ENCODE measurements around the gene SBF2.

The SBF2 gene

GRCh38 chr11:9852465-9852864, 441.6 kb downstream of the SBF2 start:
- Histone ChIP-seq H4K8ac (ENCODE audit: low read length) (no peak overlapping the region), H3K9ac (ENCODE audit: low read length) (no peak overlapping the region), H2BK5ac (ENCODE audit: low read depth, low read length, poor library complexity, severe bottlenecking) (no peak overlapping the region), H3K9me3 (ENCODE audit: control insufficient read depth, low read length) (no peaks in the 10 kb centered on the region), H2BK120ac (ENCODE audit: low read depth, low read length) (no peak overlapping the region), H3K4ac (ENCODE audit: low read depth in 1 of 2, low read length in 2 of 2) (no peak overlapping the region), H3K27me3 (ENCODE audit: control insufficient read depth in 1 of 2, insufficient read depth in 1 of 2, low read length in 2 of 2) (no peaks in the 10 kb centered on the region), H3K4me2 (ENCODE audit: low read length, poor library complexity, severe bottlenecking) (no peak overlapping the region), H3K27ac (ENCODE audit: low read length, poor library complexity, severe bottlenecking) (peak overlapping the region; percentile 90), H3K4me1 (ENCODE audit: control insufficient read depth, insufficient read depth, low read depth, low read length) (peaks cover 5% of the 10 kb centered on the region), H3K79me1 (replicated peaks; ENCODE audit: low read length, poor library complexity, severe bottlenecking) (peaks cover 7% of the 10 kb centered on the region), H3K36me3 (ENCODE audit: control insufficient read depth in 1 of 2, insufficient read depth in 2 of 2, low read depth in 1 of 2, low read length in 2 of 2) (peaks cover 3 to 71% of the 10 kb centered on the region in 2 experiments), H3K18ac (ENCODE audit: low read depth in 1 of 2, low read length in 2 of 2) (no peak overlapping the region), H2BK15ac (ENCODE audit: low read depth, poor library complexity, severe bottlenecking) (no peak overlapping the region), H3K14ac (ENCODE audit: low read length in 2 of 2) (no peak overlapping the region), H2BK12ac (ENCODE audit: low read length in 2 of 2) (no peak overlapping the region), H4K91ac (ENCODE audit: low read length) (no peak overlapping the region), H3K23ac (ENCODE audit: low read length in 2 of 2) (no peak overlapping the region), H2AK5ac (ENCODE audit: low read length, severe bottlenecking) (no peak overlapping the region), H3K4me3 (ENCODE audit: insufficient read depth in 1 of 2, low read depth in 1 of 2, low read length in 2 of 2) (no peak overlapping the region), H2AFZ (ENCODE audit: low read depth, low read length) (no peak overlapping the region)
- peak; percentile 37 for DNase-seq
- WGBS = 18% methylated on average over 2 of the region's 2 CpGs

GRCh38 chr11:9851366-9851765, 442.7 kb downstream of the SBF2 start:
- 10% methylated on average over 2 of the region's 4 CpGs for WGBS

DNA sequence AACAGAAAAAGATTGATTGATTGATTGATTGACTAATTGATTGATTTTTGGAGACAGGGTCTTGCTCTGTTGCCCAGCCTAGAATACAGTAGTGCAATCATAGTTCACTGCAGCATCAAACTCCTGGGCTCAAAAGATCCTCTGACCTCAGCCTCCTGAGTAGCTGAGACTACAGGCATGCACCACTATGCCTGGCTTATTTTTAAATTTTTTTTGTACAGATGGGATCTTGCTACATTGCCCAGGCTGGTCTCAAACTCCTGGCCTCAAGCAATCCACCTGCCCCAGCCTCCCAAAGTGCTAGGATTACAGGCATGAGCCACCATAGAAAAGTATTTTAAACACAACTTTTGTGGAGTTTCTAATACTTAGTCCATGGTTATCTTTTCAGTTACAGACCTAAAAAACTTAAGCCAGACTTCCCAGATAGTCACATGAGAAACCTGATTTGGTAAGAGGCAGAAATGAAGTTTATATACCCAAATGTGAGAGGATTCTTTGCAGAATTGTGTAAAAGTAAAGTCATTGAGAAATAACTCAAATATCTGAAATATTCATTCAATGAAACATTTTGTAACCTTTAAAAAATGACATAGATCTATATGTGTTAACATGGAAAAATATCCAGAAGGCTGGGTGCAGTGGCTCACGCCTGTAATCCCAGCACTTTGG, 443.7 kb downstream of the SBF2 start:
- no peak overlapping the region for H4K91ac ChIP-seq (ENCODE audit: low read length)
- peaks cover 3% of the 10 kb centered on the region for H3K4me1 ChIP-seq (ENCODE audit: control insufficient read depth, insufficient read depth, low read depth, low read length)
- DNase-seq = no peak
- peaks cover 3 to 76% of the 10 kb centered on the region in 2 experiments for H3K36me3 ChIP-seq (ENCODE audit: control insufficient read depth in 1 of 2, insufficient read depth in 2 of 2, low read depth in 1 of 2, low read length in 2 of 2)
- no peak overlapping the region for H3K27ac ChIP-seq (ENCODE audit: low read length, poor library complexity, severe bottlenecking)
- 100% methylated on average over 1 of the region's 1 CpG for WGBS
- H3K4ac ChIP-seq (ENCODE audit: low read depth in 1 of 2, low read length in 2 of 2) = no peak overlapping the region
- no peaks in the 10 kb centered on the region for H3K27me3 ChIP-seq (ENCODE audit: control insufficient read depth in 1 of 2, insufficient read depth in 1 of 2, low read length in 2 of 2)
- no peak overlapping the region for H2BK5ac ChIP-seq (ENCODE audit: low read depth, low read length, poor library complexity, severe bottlenecking)
- no peak overlapping the region for H2BK120ac ChIP-seq (ENCODE audit: low read depth, low read length)
- peaks cover 12% of the 10 kb centered on the region for H3K79me1 ChIP-seq (replicated peaks; ENCODE audit: low read length, poor library complexity, severe bottlenecking)
- H4K8ac ChIP-seq (ENCODE audit: low read length) = no peak overlapping the region
- H2BK15ac ChIP-seq (ENCODE audit: low read depth, poor library complexity, severe bottlenecking) = peak overlapping the region; percentile 46
- no peak overlapping the region for H3K4me2 ChIP-seq (ENCODE audit: low read length, poor library complexity, severe bottlenecking)
- H3K9me3 ChIP-seq (ENCODE audit: control insufficient read depth, low read length) = no peaks in the 10 kb centered on the region
- no peak overlapping the region for H3K14ac ChIP-seq (ENCODE audit: low read length in 2 of 2)
- no peak overlapping the region for H3K18ac ChIP-seq (ENCODE audit: low read depth in 1 of 2, low read length in 2 of 2)
- no peak overlapping the region for H2AFZ ChIP-seq (ENCODE audit: low read depth, low read length)
- no peak overlapping the region for H3K4me3 ChIP-seq (ENCODE audit: insufficient read depth in 1 of 2, low read depth in 1 of 2, low read length in 2 of 2)
- H2AK5ac ChIP-seq (ENCODE audit: low read length, severe bottlenecking) = peak overlapping the region; percentile 92
- H2BK12ac ChIP-seq (ENCODE audit: low read length in 2 of 2) = no peak overlapping the region
- H3K23ac ChIP-seq (ENCODE audit: low read length in 2 of 2) = no peak overlapping the region
- H3K9ac ChIP-seq (ENCODE audit: low read length) = no peak overlapping the region

More at GRCh38 chr11:9851366-9851765, 442.7 kb downstream of the SBF2 start:
- Histone ChIP-seq H3K27ac (ENCODE audit: low read length, poor library complexity, severe bottlenecking) (peak overlapping the region; percentile 90), H2AFZ (ENCODE audit: low read depth, low read length) (no peak overlapping the region), H3K9ac (ENCODE audit: low read length) (no peak overlapping the region), H3K4ac (ENCODE audit: low read depth in 1 of 2, low read length in 2 of 2) (no peak overlapping the region), H2BK120ac (ENCODE audit: low read depth, low read length) (no peak overlapping the region), H2BK12ac (ENCODE audit: low read length in 2 of 2) (no peak overlapping the region), H3K14ac (ENCODE audit: low read length in 2 of 2) (no peak overlapping the region), H3K36me3 (ENCODE audit: control insufficient read depth in 1 of 2, insufficient read depth in 2 of 2, low read depth in 1 of 2, low read length in 2 of 2) (peaks cover 3 to 76% of the 10 kb centered on the region in 2 experiments), H4K91ac (ENCODE audit: low read length) (no peak overlapping the region), H3K79me1 (replicated peaks; ENCODE audit: low read length, poor library complexity, severe bottlenecking) (peaks cover 9% of the 10 kb centered on the region), H3K4me3 (ENCODE audit: insufficient read depth in 1 of 2, low read depth in 1 of 2, low read length in 2 of 2) (no peak overlapping the region), H3K4me2 (ENCODE audit: low read length, poor library complexity, severe bottlenecking) (no peak overlapping the region), H3K27me3 (ENCODE audit: control insufficient read depth in 1 of 2, insufficient read depth in 1 of 2, low read length in 2 of 2) (no peaks in the 10 kb centered on the region), H2BK15ac (ENCODE audit: low read depth, poor library complexity, severe bottlenecking) (no peak overlapping the region), H2BK5ac (ENCODE audit: low read depth, low read length, poor library complexity, severe bottlenecking) (no peak overlapping the region), H2AK5ac (ENCODE audit: low read length, severe bottlenecking) (no peak overlapping the region), H4K8ac (ENCODE audit: low read length) (no peak overlapping the region), H3K4me1 (ENCODE audit: control insufficient read depth, insufficient read depth, low read depth, low read length) (peaks cover 5% of the 10 kb centered on the region), H3K9me3 (ENCODE audit: control insufficient read depth, low read length) (no peaks in the 10 kb centered on the region), H3K23ac (ENCODE audit: low read length in 2 of 2) (no peak overlapping the region), H3K18ac (ENCODE audit: low read depth in 1 of 2, low read length in 2 of 2) (no peak overlapping the region)
- peak; percentile 85 for DNase-seq

- H4K8ac ChIP-seq (ENCODE audit: low read length) = no peak overlapping the region
- no peak overlapping the region for H3K23ac ChIP-seq (ENCODE audit: low read length in 2 of 2)
- H2BK12ac ChIP-seq (ENCODE audit: low read length in 2 of 2) = no peak overlapping the region
- no peak overlapping the region for H3K9ac ChIP-seq (ENCODE audit: low read length)
- no peak overlapping the region for H3K18ac ChIP-seq (ENCODE audit: low read depth in 1 of 2, low read length in 2 of 2)
- no peak overlapping the region for H3K4me2 ChIP-seq (ENCODE audit: low read length, poor library complexity, severe bottlenecking)
- H2BK15ac ChIP-seq (ENCODE audit: low read depth, poor library complexity, severe bottlenecking) = no peak overlapping the region
- DNase-seq = no peak
- no peak overlapping the region for H3K4me3 ChIP-seq (ENCODE audit: insufficient read depth in 1 of 2, low read depth in 1 of 2, low read length in 2 of 2)
- peaks cover 3% of the 10 kb centered on the region for H3K4me1 ChIP-seq (ENCODE audit: control insufficient read depth, insufficient read depth, low read depth, low read length)
- no peaks in the 10 kb centered on the region for H3K27me3 ChIP-seq (ENCODE audit: control insufficient read depth in 1 of 2, insufficient read depth in 1 of 2, low read length in 2 of 2)
- H2AFZ ChIP-seq (ENCODE audit: low read depth, low read length) = no peak overlapping the region
- no peak overlapping the region for H2AK5ac ChIP-seq (ENCODE audit: low read length, severe bottlenecking)
- H3K9me3 ChIP-seq (ENCODE audit: control insufficient read depth, low read length) = no peaks in the 10 kb centered on the region
- H2BK120ac ChIP-seq (ENCODE audit: low read depth, low read length) = no peak overlapping the region
- H3K14ac ChIP-seq (ENCODE audit: low read length in 2 of 2) = no peak overlapping the region
- 100% methylated on average over 1 of the region's 1 CpG for WGBS
- peaks cover 12% of the 10 kb centered on the region for H3K79me1 ChIP-seq (replicated peaks; ENCODE audit: low read length, poor library complexity, severe bottlenecking)
- no peak overlapping the region for H2BK5ac ChIP-seq (ENCODE audit: low read depth, low read length, poor library complexity, severe bottlenecking)
- H3K4ac ChIP-seq (ENCODE audit: low read depth in 1 of 2, low read length in 2 of 2) = no peak overlapping the region
- H4K91ac ChIP-seq (ENCODE audit: low read length) = no peak overlapping the region
- H3K36me3 ChIP-seq (ENCODE audit: control insufficient read depth in 1 of 2, insufficient read depth in 2 of 2, low read depth in 1 of 2, low read length in 2 of 2) = peaks cover 3 to 74% of the 10 kb centered on the region in 2 experiments
- H3K27ac ChIP-seq (ENCODE audit: low read length, poor library complexity, severe bottlenecking) = no peak overlapping the region
Measured at GRCh38 chr11:9849389-9849788, 444.6 kb downstream of the SBF2 start.

Measured in mesenchymal stem cell (in vitro differentiated cells and primary cell).